Peyer's patch (tissue), 4 donors: ENCODE data around the gene TLX2.

Experiments used
- POLR2A ChIP-seq, 2 donors: fragments of 450-650 bp; IDR thresholded peaks; one replicate each; pipeline ENCODE4 v1.5.1; 2017; ENCODE audit warnings: antibody characterized with exemption in 2 of 2, mild to moderate bottlenecking in 2 of 2, moderate library complexity in 2 of 2
- TF ChIP-seq, protein P1 (sequence below), 6 experiments: fragments of 450-650 bp in 4 of 6; fragments of 200-600 bp in 2 of 6; sonication (generic) in 1 of 6; IDR thresholded peaks; one replicate each; pipeline ENCODE4 v1.5.1; 2017 to 2019; ENCODE audit warnings: antibody characterized with exemption in 6 of 6, mild to moderate bottlenecking in 3 of 6, moderate library complexity in 1 of 6

GRCh38 chr2:74531666-74532065 is 17.4 kb downstream of the TLX2 start:
- TF ChIP-seq, protein P1, sequence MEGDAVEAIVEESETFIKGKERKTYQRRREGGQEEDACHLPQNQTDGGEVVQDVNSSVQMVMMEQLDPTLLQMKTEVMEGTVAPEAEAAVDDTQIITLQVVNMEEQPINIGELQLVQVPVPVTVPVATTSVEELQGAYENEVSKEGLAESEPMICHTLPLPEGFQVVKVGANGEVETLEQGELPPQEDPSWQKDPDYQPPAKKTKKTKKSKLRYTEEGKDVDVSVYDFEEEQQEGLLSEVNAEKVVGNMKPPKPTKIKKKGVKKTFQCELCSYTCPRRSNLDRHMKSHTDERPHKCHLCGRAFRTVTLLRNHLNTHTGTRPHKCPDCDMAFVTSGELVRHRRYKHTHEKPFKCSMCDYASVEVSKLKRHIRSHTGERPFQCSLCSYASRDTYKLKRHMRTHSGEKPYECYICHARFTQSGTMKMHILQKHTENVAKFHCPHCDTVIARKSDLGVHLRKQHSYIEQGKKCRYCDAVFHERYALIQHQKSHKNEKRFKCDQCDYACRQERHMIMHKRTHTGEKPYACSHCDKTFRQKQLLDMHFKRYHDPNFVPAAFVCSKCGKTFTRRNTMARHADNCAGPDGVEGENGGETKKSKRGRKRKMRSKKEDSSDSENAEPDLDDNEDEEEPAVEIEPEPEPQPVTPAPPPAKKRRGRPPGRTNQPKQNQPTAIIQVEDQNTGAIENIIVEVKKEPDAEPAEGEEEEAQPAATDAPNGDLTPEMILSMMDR (IDR thresholded peaks at IDR 0.05): no peak
- TF ChIP-seq POLR2A (IDR thresholded peaks at IDR 0.05): no peak
